IMR-90 (cell line): ENCODE data around the gene GBA3. TPM values are rescaled to one million over a fixed set of nuclear protein-coding genes. Genes with fewer than 3 reads are reported as not detected.

Source experiments
- ATAC-seq: fragments of 200-7000 bp; cut with Tn5 transposase; 2 replicates; pipeline ENCODE4 v1.9.1; 2020; ENCODE audit warnings: low read depth, mild to moderate bottlenecking, moderate library complexity
- BruUV-seq: library from RNA; stranded (reverse); fragments of 400-500 nt; replicated peaks from 2 replicates; lab custom pipeline; 2021; lab: Mats Ljungman, UMichigan
- CTCF ChIA-PET: fragments of 300-600 bp; formaldehyde crosslinking; extraction: SDS; loops from one replicate; lab custom pipeline; 2021; ENCODE audit warnings: antibody characterized with exemption; lab: Yijun Ruan, JAX
- POLR2A ChIA-PET: fragments of 300-600 bp; sonication (Branson Sonifier 250); formaldehyde crosslinking; loops from one replicate; lab custom pipeline; 2022; ENCODE audit warnings: antibody characterized with exemption; ENCODE audit not compliant: unreplicated experiment; lab: Charles Lee
- DNase-seq: peaks from one replicate; pipeline ENCODE4 v3.0.0; 2013
- H2AFZ ChIP-seq: replicated peaks from 2 replicates; pipeline ENCODE3; 2013; ENCODE audit warnings: low read length, mild to moderate bottlenecking; ENCODE audit not compliant: poor library complexity
- H2AK5ac ChIP-seq: 2 replicates; pipeline ENCODE4 v1.6.1; 2013; ENCODE audit warnings: low read depth, low read length, inconsistent platforms
- H2AK9ac ChIP-seq: replicated peaks from 2 replicates; pipeline ENCODE3; 2013; ENCODE audit warnings: mild to moderate bottlenecking, low read depth, low read length, moderate library complexity; ENCODE audit not compliant: poor library complexity
- H2BK120ac ChIP-seq: 2 replicates; pipeline ENCODE4 v1.6.1; 2013; ENCODE audit warnings: low read depth, low read length, inconsistent platforms
- H2BK15ac ChIP-seq: 3 replicates; pipeline ENCODE4 v1.6.1; 2013; ENCODE audit warnings: low read depth, low read length, inconsistent platforms
- H2BK20ac ChIP-seq: 2 replicates; pipeline ENCODE4 v1.6.1; 2013; ENCODE audit warnings: low read depth, mild to moderate bottlenecking, inconsistent platforms, low read length, moderate library complexity
- H2BK5ac ChIP-seq: 2 replicates; pipeline ENCODE4 v1.6.1; 2013; ENCODE audit warnings: mild to moderate bottlenecking, low read depth, low read length, inconsistent platforms; ENCODE audit not compliant: poor library complexity, severe bottlenecking
- H3K14ac ChIP-seq: replicated peaks from 2 replicates; pipeline ENCODE4 v1.6.1; 2013; ENCODE audit warnings: low read depth, low read length, inconsistent platforms
- H3K18ac ChIP-seq: 2 replicates; pipeline ENCODE4 v1.6.1; 2013; ENCODE audit warnings: low read depth, low read length, control low read depth
- H3K23ac ChIP-seq: 2 replicates; pipeline ENCODE4 v1.6.1; 2013; ENCODE audit warnings: low read depth, low read length, inconsistent platforms
- H3K27ac ChIP-seq: 2 replicates; pipeline ENCODE4 v1.5.1; 2013; ENCODE audit warnings: mild to moderate bottlenecking, control low read depth, low read length; ENCODE audit not compliant: insufficient read depth
- H3K27me3 ChIP-seq: 2 replicates; pipeline ENCODE4 v1.6.1; 2013; ENCODE audit warnings: low read length; ENCODE audit not compliant: control insufficient read depth, insufficient read depth
- H3K36me3 ChIP-seq: 2 replicates; pipeline ENCODE4 v1.6.1; 2013; ENCODE audit warnings: low read length, mixed read lengths; ENCODE audit not compliant: control insufficient read depth, insufficient read depth
- H3K4ac ChIP-seq: 2 replicates; pipeline ENCODE4 v1.6.1; 2013; ENCODE audit warnings: low read depth, low read length, inconsistent platforms
- H3K4me1 ChIP-seq: 2 replicates; pipeline ENCODE4 v1.6.1; 2013; ENCODE audit warnings: low read length, mixed read lengths; ENCODE audit not compliant: control insufficient read depth, insufficient read depth
- H3K4me2 ChIP-seq: 2 replicates; pipeline ENCODE4 v1.6.1; 2013; ENCODE audit warnings: low read depth, mild to moderate bottlenecking, control low read depth, low read length, moderate library complexity
- H3K4me3 ChIP-seq: 2 replicates; pipeline ENCODE4 v1.5.1; 2013; ENCODE audit warnings: low read depth, mild to moderate bottlenecking, control low read depth, low read length, moderate library complexity; ENCODE audit not compliant: insufficient read depth
- H3K56ac ChIP-seq: 2 replicates; pipeline ENCODE4 v1.6.1; 2013; ENCODE audit warnings: low read length, inconsistent platforms; ENCODE audit not compliant: insufficient read depth; ENCODE audit errors: extremely low read depth
- H3K79me1 ChIP-seq, 2 experiments: 2 replicates each; pipeline ENCODE4 v1.6.1; 2013; ENCODE audit warnings: low read length in 2 of 2, inconsistent platforms in 1 of 2, low read depth in 1 of 2
- H3K9ac ChIP-seq: 2 replicates; pipeline ENCODE4 v1.6.1; 2013; ENCODE audit warnings: low read depth, low read length, control low read depth
- H3K9me1 ChIP-seq: 2 replicates; pipeline ENCODE4 v1.6.1; 2013; ENCODE audit warnings: low read length, inconsistent platforms; ENCODE audit not compliant: insufficient read depth
- H3K9me3 ChIP-seq: 2 replicates; pipeline ENCODE4 v1.6.1; 2013; ENCODE audit warnings: low read length; ENCODE audit not compliant: control insufficient read depth, insufficient read depth
- H4K20me1 ChIP-seq: 2 replicates; pipeline ENCODE4 v1.6.1; 2013; ENCODE audit warnings: low read length, inconsistent platforms; ENCODE audit not compliant: insufficient read depth
- H4K5ac ChIP-seq: 2 replicates; pipeline ENCODE4 v1.6.1; 2013; ENCODE audit warnings: mild to moderate bottlenecking, low read depth, low read length, control low read depth
- H4K8ac ChIP-seq, 2 experiments: 2 replicates each; pipeline ENCODE4 v1.6.1; 2013; ENCODE audit warnings: low read depth in 2 of 2, low read length in 2 of 2, control low read depth in 1 of 2, inconsistent platforms in 1 of 2
- H4K91ac ChIP-seq: 2 replicates; pipeline ENCODE4 v1.6.1; 2013; ENCODE audit warnings: low read depth, low read length, inconsistent platforms; ENCODE audit not compliant: insufficient read depth
- CHD1 ChIP-seq: IDR thresholded peaks from 2 replicates; pipeline ENCODE4 v1.6.1; 2012; ENCODE audit warnings: low read depth, low read length, improper control_type of control experiment
- FOS ChIP-seq: fragments of 150-350 bp; IDR thresholded peaks from 2 replicates; pipeline ENCODE4 v1.6.1; 2016; ENCODE audit warnings: low read depth, low read length
- MAFK ChIP-seq: IDR thresholded peaks from 2 replicates; pipeline ENCODE4 v1.6.1; 2012; ENCODE audit warnings: low read depth, low read length, improper control_type of control experiment
- MAZ ChIP-seq: IDR thresholded peaks from 2 replicates; pipeline ENCODE4 v1.6.1; 2012; ENCODE audit warnings: low read depth, mild to moderate bottlenecking, low read length, improper control_type of control experiment, moderate library complexity, borderline replicate concordance
- NFE2L2 ChIP-seq: fragments of 150-350 bp; IDR thresholded peaks from 2 replicates; pipeline ENCODE4 v1.6.1; 2016; ENCODE audit warnings: low read depth, mild to moderate bottlenecking, low read length
- RFX5 ChIP-seq: IDR thresholded peaks from 2 replicates; pipeline ENCODE4 v1.8.0; 2012; ENCODE audit warnings: low read depth, mild to moderate bottlenecking, low read length, moderate library complexity
- WGBS, 2 experiments: methylation state at CpG; one replicate each; pipeline versions ENCODE4 v1.1.5 to v1.1.7; 2013; ENCODE audit warnings: missing lambda C conversion rate in 2 of 2; ENCODE audit not compliant: insufficient read length in 1 of 2; ENCODE audit errors: extremely low coverage in 2 of 2; 5-methylcytosine and 5-hydroxymethylcytosine counted together
- dilution Hi-C: fragments of 300-500 bp; cut with HindIII; formaldehyde crosslinking; loops from one replicate; pipeline ENCODE4 v1.14.3; 2018; ENCODE audit warnings: low sequenced_read_pairs; ENCODE audit not compliant: unreplicated experiment
- in situ Hi-C: fragments of 300-500 bp; cut with MboI; formaldehyde crosslinking; loops from 3 replicates; pipeline ENCODE4 v1.14.3; 2019; ENCODE audit warnings: low sequenced_read_pairs, inconsistent platforms, mixed read lengths
- intact Hi-C: fragments of 100-400 bp; cut with micrococcal nuclease; formaldehyde crosslinking; loops from 2 replicates; pipeline ENCODE4 v1.10.0; 2022
- polyA plus RNA-seq, 3 experiments: library from polyadenylated mRNA; depleted of rRNA; stranded (reverse); fragments of >200 nt; gene quantifications; 2 replicates each; pipeline ENCODE4 v1.2.3, GENCODE V29; 2012; ENCODE audit warnings: low replicate concordance in 1 of 3
- total RNA-seq: library from RNA; depleted of rRNA; stranded (reverse); fragments of >200 nt; gene quantifications from 2 replicates; pipeline ENCODE4 v1.2.3, GENCODE V29; 2012

The GBA3 gene
- total and polyA plus RNA-seq, 2 of the 4 experiments (the other 2 are of a cell fraction) = not detected

GRCh38 chr4:22720091-22720490, 27.4 kb downstream of the GBA3 start:
- H3K4me1 ChIP-seq = no peaks in the 10 kb centered on the region
- no peak overlapping the region for H2BK5ac ChIP-seq
- H4K8ac ChIP-seq = no peak overlapping the region
- no TSS peak for BruUV-seq
- DNase-seq (peak; percentile 31), ATAC-seq (peak; percentile 83)
- no peak overlapping the region for H3K4me3 ChIP-seq
- no peak overlapping the region for H2BK120ac ChIP-seq
- no peak overlapping the region for H2AFZ ChIP-seq
- TF ChIP-seq CHD1 = no peak
- no peak for TF ChIP-seq RFX5
- TF ChIP-seq MAFK = no peak
- no peak for TF ChIP-seq MAZ
- no peak for TF ChIP-seq NFE2L2
- TF ChIP-seq FOS = no peak
- no peak overlapping the region for H3K4ac ChIP-seq
- no peaks in the 10 kb centered on the region for H3K9me3 ChIP-seq
- no peak overlapping the region for H2BK20ac ChIP-seq
- no peak overlapping the region for H3K9ac ChIP-seq
- no CpG with 5 or more reads among the region's 2 CpGs for WGBS, 2 experiments
- POLR2A ChIA-PET = no interaction called here
- dilution Hi-C loops (no loop called here), intact Hi-C loops (no loop called here), in situ Hi-C loops (no loop called here)
- no peak overlapping the region for H3K56ac ChIP-seq
- no peak overlapping the region for H4K5ac ChIP-seq
- H3K18ac ChIP-seq = no peak overlapping the region
- no peak overlapping the region for H2AK5ac ChIP-seq
- no peaks in the 10 kb centered on the region for H3K36me3 ChIP-seq
- no peak overlapping the region for H3K4me2 ChIP-seq
- no peak overlapping the region for H3K14ac ChIP-seq
- no peak overlapping the region for H3K23ac ChIP-seq
- no peak overlapping the region for H2AK9ac ChIP-seq
- no peaks in the 10 kb centered on the region for H3K79me1 ChIP-seq
- no peaks in the 10 kb centered on the region for H4K20me1 ChIP-seq
- no peak overlapping the region for H2BK15ac ChIP-seq
- H3K27ac ChIP-seq = no peak overlapping the region
- H3K9me1 ChIP-seq = no peaks in the 10 kb centered on the region
- no peaks in the 10 kb centered on the region for H3K27me3 ChIP-seq
- no peak overlapping the region for H4K91ac ChIP-seq
- CTCF ChIA-PET = interaction anchor here (0.5 kb wide), 1 partner anchor 412 kb away, joined by 3 read pairs; no protein-coding TSS in a partner anchor
